Activated T-helper 2 cell treated with anti-CD3 and anti-CD28 coated beads, Interferon-gamma antibody, Interleukin-2, Interleukin-4, amounts not matched to agents 10 μg/mL and 5 μg/mL and 100 μg/mL, durations not matched to agents 14 hours and 24 hours and 36 hours (primary cell): ENCODE data around the gene MEF2C. TPM values are rescaled to one million over a fixed set of nuclear protein-coding genes. Genes with fewer than 3 reads are reported as not detected.
"Not testable (repeated sequence)": the region's sequence is repeated elsewhere in the genome, so short reads cannot be mapped to it uniquely, and the experiment has no call there.

Experiments
- DNase-seq: peaks from one replicate; pipeline ENCODE4 v3.0.0; 2021; ENCODE audit warnings: low spot score
- H3K27ac Mint-ChIP-seq: one replicate; pipeline ENCODE4 v1.8.0; 2021; ENCODE audit warnings: mixed read lengths
- H3K27me3 Mint-ChIP-seq: one replicate; pipeline ENCODE4 v1.8.0; 2021; ENCODE audit warnings: low read depth, mixed read lengths
- H3K36me3 Mint-ChIP-seq: one replicate; pipeline ENCODE4 v1.8.0; 2021; ENCODE audit warnings: low read depth, mixed read lengths
- H3K4me1 Mint-ChIP-seq: one replicate; pipeline ENCODE4 v1.8.0; 2021; ENCODE audit warnings: low read depth, mixed read lengths
- H3K4me3 Mint-ChIP-seq: one replicate; pipeline ENCODE4 v1.8.0; 2021; ENCODE audit warnings: low read depth, mild to moderate bottlenecking, moderate library complexity, mixed read lengths
- H3K9me3 Mint-ChIP-seq: one replicate; pipeline ENCODE4 v1.8.0; 2021; ENCODE audit warnings: mixed read lengths
- intact Hi-C: fragments of 100-400 bp; cut with micrococcal nuclease; formaldehyde crosslinking; loops from one replicate; pipeline ENCODE4 v1.15.1; 2023
- total RNA-seq: library from RNA; stranded (reverse); gene quantifications from 2 replicates; pipeline ENCODE4 v1.2.3, GENCODE V29; 2022

MEF2C gene
- total RNA-seq, 1 donor from 2014 or later = 0.25 TPM

DNA sequence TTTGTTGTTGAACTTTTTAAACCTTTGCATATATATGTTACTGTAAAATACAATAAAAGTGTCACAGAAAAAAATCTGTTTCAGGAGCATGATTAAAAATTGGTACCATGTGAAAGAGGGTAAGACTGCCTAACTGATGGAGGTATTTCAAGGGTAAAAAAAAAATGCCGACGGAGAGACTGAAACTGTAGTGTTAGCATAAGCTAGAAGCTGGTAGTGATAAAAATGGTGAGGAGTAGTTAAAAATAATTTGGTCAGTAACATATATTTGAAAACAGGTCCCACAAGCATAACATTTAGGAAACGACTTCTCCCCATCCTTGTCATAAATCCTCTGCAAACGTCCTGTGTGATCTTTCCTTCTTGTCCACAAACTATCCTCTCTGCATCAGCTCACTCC, 64.7 kb downstream of the MEF2C start:
- DNase-seq = no peak
- H3K4me1 Mint-ChIP-seq = no peaks in the 10 kb centered on the region
- H3K27me3 Mint-ChIP-seq = peaks cover 15% of the 10 kb centered on the region
- no peak overlapping the region for H3K4me3 Mint-ChIP-seq
- H3K36me3 Mint-ChIP-seq = no peaks in the 10 kb centered on the region
- no peaks in the 10 kb centered on the region for H3K9me3 Mint-ChIP-seq
- H3K27ac Mint-ChIP-seq = no peak overlapping the region
- intact Hi-C loops = no loop called here

GRCh38 chr5:88816195-88816594, 66.8 kb downstream of the MEF2C start:
- H3K27ac Mint-ChIP-seq = no peak overlapping the region

GRCh38 chr5:88815050-88815789, 67.8 kb downstream of the MEF2C start:
- H3K27me3 Mint-ChIP-seq = peaks cover 14% of the 10 kb centered on the region
- no peak for DNase-seq
- no peaks in the 10 kb centered on the region for H3K4me1 Mint-ChIP-seq
- no peak overlapping the region for H3K4me3 Mint-ChIP-seq
- H3K36me3 Mint-ChIP-seq = no peaks in the 10 kb centered on the region
- no peaks in the 10 kb centered on the region for H3K9me3 Mint-ChIP-seq
- H3K27ac Mint-ChIP-seq = no peak overlapping the region
- intact Hi-C loops = no loop called here

More at GRCh38 chr5:88816195-88816594, 66.8 kb downstream of the MEF2C start:
- Mint-ChIP-seq H3K4me1 (no peaks in the 10 kb centered on the region), H3K27me3 (peaks cover 13% of the 10 kb centered on the region), H3K4me3 (no peak overlapping the region), H3K9me3 (no peaks in the 10 kb centered on the region), H3K36me3 (no peaks in the 10 kb centered on the region)
- no peak for DNase-seq
- intact Hi-C loops = no loop called here

- no peak overlapping the region for H3K4me3 Mint-ChIP-seq
- no peaks in the 10 kb centered on the region for H3K9me3 Mint-ChIP-seq
- H3K36me3 Mint-ChIP-seq = no peaks in the 10 kb centered on the region
- H3K27me3 Mint-ChIP-seq = peaks cover 20% of the 10 kb centered on the region
- no peak for DNase-seq
- H3K4me1 Mint-ChIP-seq = no peaks in the 10 kb centered on the region
- no peak overlapping the region for H3K27ac Mint-ChIP-seq
- intact Hi-C loops = no loop called here
Observed at GRCh38 chr5:88813805-88814575, 69.0 kb downstream of the MEF2C start.

- H3K4me1 Mint-ChIP-seq = no peaks in the 10 kb centered on the region
- no peaks in the 10 kb centered on the region for H3K9me3 Mint-ChIP-seq
- H3K36me3 Mint-ChIP-seq = no peaks in the 10 kb centered on the region
- H3K27ac Mint-ChIP-seq = no peak overlapping the region
- H3K27me3 Mint-ChIP-seq = peaks cover 14% of the 10 kb centered on the region
- intact Hi-C loops = no loop called here
- DNase-seq = no peak
- H3K4me3 Mint-ChIP-seq = no peak overlapping the region
Observed at GRCh38 chr5:88813244-88813643, 69.7 kb downstream of the MEF2C start.

DNA sequence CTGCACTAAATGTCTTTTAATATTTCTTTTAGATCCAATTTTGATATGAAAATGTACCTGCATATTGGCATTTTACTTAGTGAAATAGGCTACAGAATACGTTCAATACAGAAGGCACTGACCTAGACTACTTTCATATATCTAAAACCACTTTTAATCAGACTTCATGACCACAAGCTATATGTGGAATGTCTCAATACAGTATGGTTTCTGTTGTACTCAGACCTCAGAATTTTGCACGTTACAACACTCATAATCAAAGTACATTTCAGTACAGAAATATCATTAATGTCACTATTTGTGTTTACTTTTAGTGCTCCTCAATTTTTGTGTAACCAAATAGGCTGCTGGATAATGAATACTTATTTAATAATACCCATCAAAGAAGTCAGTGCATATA, 74.8 kb downstream of the MEF2C start:
- peaks cover 15% of the 10 kb centered on the region for H3K27me3 Mint-ChIP-seq
- H3K4me1 Mint-ChIP-seq = no peaks in the 10 kb centered on the region
- intact Hi-C loops = no loop called here
- no peak for DNase-seq
- no peaks in the 10 kb centered on the region for H3K9me3 Mint-ChIP-seq
- H3K27ac Mint-ChIP-seq = no peak overlapping the region
- H3K4me3 Mint-ChIP-seq = no peak overlapping the region
- no peaks in the 10 kb centered on the region for H3K36me3 Mint-ChIP-seq

DNA sequence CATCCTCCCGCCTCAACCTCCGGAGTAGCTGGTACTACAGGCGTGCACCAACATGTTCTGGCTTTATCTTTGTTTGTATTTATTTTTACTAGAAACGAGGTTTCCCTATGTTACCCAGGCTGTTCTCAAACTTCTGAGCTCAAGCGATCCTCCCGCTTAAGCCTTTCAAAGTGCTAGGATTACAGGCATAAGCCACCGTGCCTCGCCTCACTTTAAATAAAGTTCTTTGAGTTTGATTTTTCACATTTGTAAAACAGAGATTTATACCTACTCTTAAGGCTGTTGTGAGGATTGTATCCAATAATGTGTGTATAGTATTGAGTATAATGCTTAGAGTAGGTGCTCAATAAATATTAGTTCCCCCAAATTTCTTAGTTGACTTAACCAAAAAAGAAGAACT, 75.7 kb downstream of the MEF2C start:
- Mint-ChIP-seq H3K27me3 (peaks cover 12% of the 10 kb centered on the region), H3K36me3 (no peaks in the 10 kb centered on the region), H3K4me3 (no peak overlapping the region), H3K9me3 (no peaks in the 10 kb centered on the region), H3K27ac (no peak overlapping the region), H3K4me1 (no peaks in the 10 kb centered on the region)
- intact Hi-C loops = no loop called here
- DNase-seq = no peak

- DNase-seq = no peak
- Mint-ChIP-seq H3K4me3 (no peak overlapping the region), H3K4me1 (no peaks in the 10 kb centered on the region), H3K9me3 (no peaks in the 10 kb centered on the region), H3K36me3 (no peaks in the 10 kb centered on the region), H3K27me3 (peaks cover 15% of the 10 kb centered on the region), H3K27ac (no peak overlapping the region)
- intact Hi-C loops = no loop called here
Observed at GRCh38 chr5:88806338-88806737, 76.6 kb downstream of the MEF2C start.

DNA sequence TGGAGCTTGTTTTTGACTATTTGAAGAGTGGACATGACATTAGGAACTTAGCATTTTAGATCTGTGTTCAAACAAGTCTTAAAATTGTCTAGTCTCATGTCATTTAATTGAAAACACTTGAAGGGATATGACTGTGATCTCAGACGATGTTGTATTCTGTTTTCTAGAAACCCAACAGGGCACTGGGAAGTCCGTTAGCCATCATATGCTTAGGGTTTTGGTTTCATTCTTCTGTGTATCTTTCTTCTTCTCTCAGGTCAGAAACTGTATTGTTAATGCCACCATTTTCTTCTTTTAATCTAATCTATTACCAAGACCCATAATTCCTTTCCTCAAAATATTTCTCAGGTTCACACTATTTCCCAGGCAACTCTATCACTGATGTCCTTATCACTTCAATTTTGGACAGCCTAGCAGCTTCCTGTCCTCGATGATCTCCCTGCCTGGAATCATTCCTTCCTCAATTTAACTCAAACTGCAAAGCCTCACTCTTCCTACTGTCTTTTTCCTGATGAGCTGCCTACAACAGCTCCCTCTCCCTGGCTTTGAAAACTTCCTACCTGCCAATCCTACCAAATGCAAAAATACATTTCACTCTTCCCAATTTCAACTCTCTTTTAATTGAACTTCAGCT, 77.7 kb downstream of the MEF2C start:
- Mint-ChIP-seq H3K4me3 (no peak overlapping the region), H3K27ac (no peak overlapping the region), H3K36me3 (no peaks in the 10 kb centered on the region), H3K27me3 (peaks cover 14% of the 10 kb centered on the region), H3K4me1 (no peaks in the 10 kb centered on the region), H3K9me3 (no peaks in the 10 kb centered on the region)
- no peak for DNase-seq
- intact Hi-C loops = no loop called here

DNA sequence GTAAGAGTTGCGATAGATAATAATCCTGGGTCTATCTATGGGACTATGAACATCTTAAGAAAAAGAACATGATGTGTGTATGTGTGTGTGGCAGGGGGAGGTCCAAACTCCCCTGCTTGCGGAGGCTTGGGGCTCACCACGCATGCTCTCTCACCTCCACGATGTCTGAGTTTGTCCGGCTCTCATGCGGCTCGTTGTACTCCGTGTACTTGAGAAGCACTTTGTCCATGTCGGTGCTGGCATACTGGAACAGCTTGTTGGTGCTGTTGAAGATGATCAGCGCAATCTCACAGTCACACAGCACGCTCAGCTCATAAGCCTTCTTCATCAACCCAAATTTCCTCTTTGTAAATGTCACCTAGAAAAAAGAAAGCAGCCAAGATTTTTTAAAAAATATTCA, 78.5 kb downstream of the MEF2C start:
- Mint-ChIP-seq H3K27ac (no peak overlapping the region), H3K27me3 (peaks cover 10% of the 10 kb centered on the region), H3K4me3 (no peak overlapping the region), H3K36me3 (no peaks in the 10 kb centered on the region), H3K9me3 (no peaks in the 10 kb centered on the region), H3K4me1 (no peaks in the 10 kb centered on the region)
- intact Hi-C loops = no loop called here
- DNase-seq = no peak

GRCh38 chr5:88803309-88803708, 79.7 kb downstream of the MEF2C start:
- H3K27ac Mint-ChIP-seq = no peak overlapping the region
- H3K27me3 Mint-ChIP-seq = peaks cover 8% of the 10 kb centered on the region
- no peak overlapping the region for H3K4me3 Mint-ChIP-seq
- H3K36me3 Mint-ChIP-seq = no peaks in the 10 kb centered on the region
- intact Hi-C loops = no loop called here
- H3K4me1 Mint-ChIP-seq = no peaks in the 10 kb centered on the region
- no peaks in the 10 kb centered on the region for H3K9me3 Mint-ChIP-seq
- no peak for DNase-seq

GRCh38 chr5:88799938-88800535, 82.9 kb downstream of the MEF2C start:
- H3K4me3 Mint-ChIP-seq = no peak overlapping the region
- intact Hi-C loops = no loop called here
- peaks cover 11% of the 10 kb centered on the region for H3K27me3 Mint-ChIP-seq
- H3K9me3 Mint-ChIP-seq = no peaks in the 10 kb centered on the region
- no peak overlapping the region for H3K27ac Mint-ChIP-seq
- DNase-seq = no peak
- H3K36me3 Mint-ChIP-seq = no peaks in the 10 kb centered on the region
- no peaks in the 10 kb centered on the region for H3K4me1 Mint-ChIP-seq

DNA sequence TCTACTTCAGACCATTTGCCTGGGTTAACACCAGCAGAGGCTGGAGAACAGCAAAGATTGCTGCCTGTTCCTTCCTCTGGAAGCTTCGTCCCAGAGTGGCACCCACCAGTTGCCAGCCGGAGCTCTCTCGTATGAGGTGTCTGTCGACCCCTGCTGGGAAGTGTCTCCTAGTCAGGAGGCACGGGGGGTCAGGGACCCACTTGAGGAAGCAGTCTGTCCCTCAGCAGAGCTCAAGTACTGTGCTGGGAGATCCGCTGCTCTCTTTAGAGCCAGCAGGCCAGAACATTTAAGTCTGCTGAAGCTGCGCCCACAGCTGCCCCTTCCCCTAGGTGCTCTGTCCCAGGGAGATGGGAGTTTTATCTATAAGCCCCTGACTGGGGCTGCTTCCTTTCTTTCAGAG, 84.1 kb downstream of the MEF2C start:
- H3K27me3 Mint-ChIP-seq = peaks cover 11% of the 10 kb centered on the region
- H3K9me3 Mint-ChIP-seq, intact Hi-C loops, H3K4me3 Mint-ChIP-seq, H3K27ac Mint-ChIP-seq, H3K36me3 Mint-ChIP-seq, H3K4me1 Mint-ChIP-seq, DNase-seq: not testable (repeated sequence)
